HepG2 (cell line): ENCODE data around the gene HHIPL1. TPM values are rescaled to one million over a fixed set of nuclear protein-coding genes. Genes with fewer than 3 reads are reported as not detected.

Experiments used
- ATAC-seq: fragments of 200-7000 bp; cut with Tn5 transposase; 3 replicates; pipeline ENCODE4 v1.9.1; 2020; ENCODE audit warnings: mild to moderate bottlenecking, moderate library complexity
- BruUV-seq: library from RNA; stranded (reverse); fragments of 400-500 nt; replicated peaks from 2 replicates; lab custom pipeline; 2021; lab: Mats Ljungman, UMichigan
- CTCF ChIA-PET: fragments of 300-600 bp; formaldehyde crosslinking; extraction: SDS; loops from one replicate; lab custom pipeline; 2021; ENCODE audit warnings: low total read pairs, inconsistent platforms, low intra/inter-chr PET ratio; lab: Yijun Ruan, JAX
- POLR2A ChIA-PET: fragments of 350-600 bp; sonication (Branson Sonifier 250); formaldehyde crosslinking; loops from one replicate; lab custom pipeline; 2020; ENCODE audit warnings: antibody characterized with exemption, inconsistent platforms; lab: Yijun Ruan, JAX
- DNase-seq: peaks from one replicate; pipeline ENCODE4 v3.0.0-alpha.2; 2015; ENCODE audit warnings: low spot score
- FAIRE-seq: peaks from 3 replicates; lab custom pipeline; 2011; peaks lifted over from hg19 to GRCh38; lab: Jason Lieb, UNC
- H2AFZ ChIP-seq: one replicate; pipeline ENCODE4 v1.6.1; 2011; ENCODE audit warnings: low read length, inconsistent platforms
- H3K27ac ChIP-seq: fragments of 300-600 bp; 3 replicates; pipeline ENCODE4 v1.8.0; 2011; ENCODE audit warnings: mixed run types, mild to moderate bottlenecking, mixed read lengths, low read length, inconsistent platforms; ENCODE audit not compliant: insufficient read depth; ENCODE audit errors: extremely low read length
- H3K27me3 ChIP-seq, 2 experiments: fragments of 200-600 bp in 1 of 2; 2 replicates in 1 of 2; 3 replicates in 1 of 2; pipeline versions ENCODE4 v1.6.0 to v1.8.0; 2011; ENCODE audit warnings: low read length in 2 of 2, mild to moderate bottlenecking in 2 of 2, moderate library complexity in 2 of 2, inconsistent platforms in 1 of 2; ENCODE audit not compliant: insufficient read depth in 2 of 2, control insufficient read depth in 1 of 2
- H3K36me3 ChIP-seq, 2 experiments: fragments of 200-600 bp in 1 of 2; replicated peaks in 1 of 2; 2 replicates in 1 of 2; 3 replicates in 1 of 2; pipeline versions ENCODE4 v1.5.1 to v1.8.0; 2011; ENCODE audit warnings: low read length in 2 of 2, inconsistent platforms in 1 of 2; ENCODE audit not compliant: insufficient read depth in 2 of 2, control insufficient read depth in 1 of 2
- H3K4me1 ChIP-seq: 2 replicates; pipeline ENCODE4 v1.5.1; 2012; ENCODE audit warnings: low read length, inconsistent platforms; ENCODE audit not compliant: insufficient read depth
- H3K4me2 ChIP-seq: 2 replicates; pipeline ENCODE4 v1.6.0; 2011; ENCODE audit warnings: low read depth, low read length, inconsistent platforms
- H3K4me3 ChIP-seq, 3 experiments: fragments of 200-600 bp in 1 of 3; sonication (generic), shearing (Covaris generic) in 1 of 3; replicated peaks in 1 of 3; 2 replicates each; pipeline ENCODE4 v1.5.1; 2011 to 2016; ENCODE audit warnings: low read length in 3 of 3, inconsistent platforms in 2 of 3, low read depth in 2 of 3, mild to moderate bottlenecking in 2 of 3, control low read depth in 1 of 3, mixed read lengths in 1 of 3; ENCODE audit not compliant: insufficient read depth in 1 of 3
- H3K79me2 ChIP-seq: one replicate; pipeline ENCODE4 v1.6.1; 2011; ENCODE audit warnings: low read length, inconsistent platforms; ENCODE audit not compliant: insufficient read depth
- H3K9ac ChIP-seq: 2 replicates; pipeline ENCODE4 v1.6.0; 2011; ENCODE audit warnings: mild to moderate bottlenecking, low read depth, low read length, inconsistent platforms; ENCODE audit not compliant: insufficient read depth
- H3K9me3 ChIP-seq: 2 replicates; pipeline ENCODE4 v1.5.1; 2012; ENCODE audit warnings: mild to moderate bottlenecking, low read length
- H4K20me1 ChIP-seq: 2 replicates; pipeline ENCODE4 v1.6.0; 2011; ENCODE audit warnings: inconsistent platforms, mild to moderate bottlenecking, low read length, moderate library complexity; ENCODE audit not compliant: insufficient read depth
- CEBPB ChIP-seq: IDR thresholded peaks from 2 replicates; pipeline ENCODE4 v1.6.1; 2011; ENCODE audit warnings: low read depth, low read length, improper control_type of control experiment, borderline replicate concordance
- HBP1 ChIP-seq: IDR thresholded peaks from 2 replicates; pipeline ENCODE4 v1.6.1; 2016; ENCODE audit warnings: low read depth, control low read depth
- KLF13 ChIP-seq: sonication (generic); formaldehyde crosslinking; IDR thresholded peaks from 2 replicates; pipeline ENCODE4 v1.4.0; 2020; ENCODE audit warnings: mild to moderate bottlenecking, missing genetic modification reagents
- NR1H2 ChIP-seq: sonication (generic); formaldehyde crosslinking; IDR thresholded peaks from 2 replicates; pipeline ENCODE4 v1.8.1; 2022; ENCODE audit warnings: low read depth, missing genetic modification reagents, borderline replicate concordance
- STAT5B ChIP-seq: sonication (generic); formaldehyde crosslinking; IDR thresholded peaks from 2 replicates; pipeline ENCODE4 v1.4.0; 2020; ENCODE audit warnings: missing genetic modification reagents
- ZBTB4 ChIP-seq: sonication (generic); formaldehyde crosslinking; IDR thresholded peaks from 2 replicates; pipeline ENCODE4 v1.4.0; 2020; ENCODE audit warnings: missing genetic modification reagents, mild to moderate bottlenecking, borderline replicate concordance
- ZKSCAN5 ChIP-seq: sonication (generic); formaldehyde crosslinking; IDR thresholded peaks from 2 replicates; pipeline ENCODE4 v1.5.1; 2020; ENCODE audit warnings: mild to moderate bottlenecking, missing genetic modification reagents
- ZNF546 ChIP-seq: sonication (generic); formaldehyde crosslinking; conservative IDR thresholded peaks from 2 replicates; pipeline ENCODE4 v1.8.1; 2023; ENCODE audit warnings: mild to moderate bottlenecking, missing genetic modification reagents
- ZNF609 ChIP-seq: sonication (generic); formaldehyde crosslinking; IDR thresholded peaks from 2 replicates; pipeline ENCODE4 v1.4.0; 2020; ENCODE audit warnings: mild to moderate bottlenecking, missing genetic modification reagents, borderline replicate concordance
- ZNF768 ChIP-seq: sonication (generic); formaldehyde crosslinking; IDR thresholded peaks from 2 replicates; pipeline ENCODE4 v1.4.0; 2020; ENCODE audit warnings: missing genetic modification reagents
- WGBS: methylation state at CpG from one replicate; pipeline ENCODE4 v1.1.6; 2017; ENCODE audit warnings: low lambda C conversion rate; 5-methylcytosine and 5-hydroxymethylcytosine counted together
- in situ Hi-C: cut with HindIII; loops from 2 replicates; pipeline ENCODE4 v1.10.0; 2017; ENCODE audit warnings: low pct_unique_long_range_greater_than_20kb; ENCODE audit not compliant: extremely low pct_ligation_motif_present
- intact Hi-C: fragments of 100-400 bp; cut with micrococcal nuclease; formaldehyde crosslinking; loops from one replicate; pipeline ENCODE4 v1.10.0; 2022; ENCODE audit not compliant: unreplicated experiment
- polyA plus RNA-seq, 8 experiments: library from polyadenylated mRNA; depleted of rRNA in 3 of 8; stranded (reverse) in 7 of 8; unstranded in 1 of 8; fragments of >200 nt; fragmentation: Illumina TruSeq in 4 of 8; extraction: Trizol in 4 of 8; gene quantifications; 2 replicates each; pipeline versions ENCODE4 v1.2.1 to v1.2.3, GENCODE V29; 2011 to 2016; ENCODE audit warnings: low read depth in 4 of 8, missing spikeins in 1 of 8, mixed read lengths in 1 of 8; ENCODE audit not compliant: insufficient read depth in 1 of 8
- total RNA-seq, 5 experiments: library from RNA; depleted of rRNA; stranded (reverse); fragments of >200 nt; fragmentation: Illumina TruSeq; extraction: Trizol; gene quantifications; 2 replicates each; pipeline ENCODE4 v1.2.3, GENCODE V29; 2016; ENCODE audit warnings: low read depth in 1 of 5

Gene HHIPL1
- total and polyA plus RNA-seq, 2 of the 13 experiments (the other 11 are each of a cell fraction or from before 2014, with no cell fraction given), result not detected

- TF ChIP-seq STAT5B (no peak), NR1H2 (CRISPR knock-in tag) (no peak), ZKSCAN5 (CRISPR knock-in tag) (no peak), HBP1 (CRISPR knock-in tag) (no peak), ZNF609 (no peak), KLF13 (CRISPR knock-in tag) (no peak)
These were observed 21.6 kb downstream of the HHIPL1 start (continued) for GRCh38 chr14:99666533-99666932.

- Histone ChIP-seq H3K9ac (no peak overlapping the region), H2AFZ (no peak overlapping the region), H3K4me2 (no peak overlapping the region), H3K27me3 (peaks cover 6 to 30% of the 10 kb centered on the region in 2 experiments; a peak in 3 of 5 replicates), H3K4me3 (no peak overlapping the region), H3K4me1 (peaks cover 41% of the 10 kb centered on the region), H4K20me1 (no peaks in the 10 kb centered on the region), H3K9me3 (no peaks in the 10 kb centered on the region), H3K36me3 (no peaks in the 10 kb centered on the region), H3K79me2 (no peaks in the 10 kb centered on the region), H3K27ac (no peak overlapping the region)
- peak; percentile 80 for TF ChIP-seq ZNF768 (CRISPR knock-in tag)
- no peak for TF ChIP-seq ZNF546 (CRISPR knock-in tag)
- TF ChIP-seq ZBTB4, result no peak
- TF ChIP-seq CEBPB, result no peak
- in situ Hi-C loops, result no loop called here
- WGBS, result 5% methylated on average over 2 of the region's 2 CpGs
- ATAC-seq (no peak), FAIRE-seq (no peak), DNase-seq (no peak)
- POLR2A ChIA-PET, result no interaction called here
- intact Hi-C loops, result no loop called here
- CTCF ChIA-PET, result no interaction called here
- BruUV-seq, result no TSS peak
These were observed 22.1 kb downstream of the HHIPL1 start for GRCh38 chr14:99667045-99667444.
